HG03097 (cell line): ENCODE measurements around the gene SYNE2.

ENCODE experiments used
- ATAC-seq: cut with Tn5 transposase; IDR thresholded peaks from one replicate; pipeline ENCODE4 v1.9.1; 2021; ENCODE audit not compliant: unreplicated experiment, low FRiP score

Gene SYNE2

GRCh38 chr14:64069634-64070359 is 217.0 kb downstream of the SYNE2 start:
- ATAC-seq = no peak

GRCh38 chr14:64074961-64075612 is 222.3 kb downstream of the SYNE2 start:
- no peak for ATAC-seq

GRCh38 chr14:64075613-64076005 is 222.8 kb downstream of the SYNE2 start:
- ATAC-seq = no peak

GRCh38 chr14:64080452-64080851 is 227.6 kb downstream of the SYNE2 start:
- no peak for ATAC-seq

GRCh38 chr14:64081174-64081746 is 228.5 kb downstream of the SYNE2 start:
- ATAC-seq = no peak

GRCh38 chr14:64082837-64083236 is 230.0 kb downstream of the SYNE2 start:
- ATAC-seq = no peak

GRCh38 chr14:64088647-64088964 is 235.8 kb downstream of the SYNE2 start:
- ATAC-seq = no peak

- ATAC-seq = no peak
These were observed 237.1 kb downstream of the SYNE2 start for GRCh38 chr14:64089920-64090319.

GRCh38 chr14:64091217-64091616 is 238.4 kb downstream of the SYNE2 start:
- ATAC-seq = no peak

GRCh38 chr14:64092338-64092737 is 239.5 kb downstream of the SYNE2 start:
- ATAC-seq = no peak

GRCh38 chr14:64092940-64093339 is 240.1 kb downstream of the SYNE2 start:
- ATAC-seq = no peak

- ATAC-seq = no peak
These were observed 242.8 kb downstream of the SYNE2 start for GRCh38 chr14:64095620-64096019.

- no peak for ATAC-seq
These were observed 245.3 kb downstream of the SYNE2 start for GRCh38 chr14:64098120-64098519.

- no peak for ATAC-seq
These were observed 254.6 kb downstream of the SYNE2 start for GRCh38 chr14:64107438-64107837.

- ATAC-seq = no peak
These were observed 257.2 kb downstream of the SYNE2 start for GRCh38 chr14:64109819-64110554.

- ATAC-seq = no peak
These were observed 258.0 kb downstream of the SYNE2 start for GRCh38 chr14:64110802-64111201.

- no peak for ATAC-seq
These were observed 260.3 kb downstream of the SYNE2 start for GRCh38 chr14:64112867-64113678.

- no peak for ATAC-seq
These were observed 261.4 kb downstream of the SYNE2 start for GRCh38 chr14:64114166-64114565.

GRCh38 chr14:64114796-64115195 is 262.0 kb downstream of the SYNE2 start:
- no peak for ATAC-seq

- no peak for ATAC-seq
These were observed 262.6 kb downstream of the SYNE2 start for GRCh38 chr14:64115401-64115800.
